GM12878 (cell line): ENCODE measurements around the gene PLEKHA7.

Experiments used
- CTCF ChIP-seq, 3 experiments: IDR thresholded peaks in 2 of 3; conservative IDR thresholded peaks in 1 of 3; 2 replicates each; pipeline ENCODE4 v1.5.1; 2011; ENCODE audit warnings: low read depth in 3 of 3, low read length in 3 of 3, mild to moderate bottlenecking in 3 of 3, control low read depth in 2 of 3, moderate library complexity in 2 of 3, inconsistent platforms in 1 of 3, mixed read lengths in 1 of 3; ENCODE audit not compliant: control insufficient read depth in 2 of 3, insufficient read depth in 1 of 3; ENCODE audit errors: extremely low read depth in 1 of 3
- PAX8 ChIP-seq: fragments of 450-650 bp; IDR thresholded peaks from 2 replicates; pipeline ENCODE4 v1.6.1; 2017; ENCODE audit warnings: mild to moderate bottlenecking, moderate library complexity

- TF ChIP-seq PAX8 (no peak), CTCF (IDR thresholded peaks at IDR 0.05 in 2 of 3, conservative IDR thresholded peaks at IDR 0.05 in 1 of 3; ENCODE audit: control insufficient read depth in 2 of 3, extremely low read depth in 1 of 3, insufficient read depth in 1 of 3, low read depth in 3 of 3, low read length in 3 of 3) (no peak)
Measured at GRCh38 chr11:16921019-16921418, 93.2 kb downstream of the PLEKHA7 start.
